ENCODE data around the gene ERN1. TPM values are rescaled to one million over a fixed set of nuclear protein-coding genes. Genes with fewer than 3 reads are reported as not detected.

ERN1 gene
- total RNA-seq, 4 donors from 2014 or later: 9.7 to 27.5 (median 13.8) TPM

GRCh38 chr17:64164596-64165285, 34.8 kb upstream of the ERN1 start:
- TF ChIP-seq CTCF (IDR thresholded peaks at IDR 0.05 in 4 of 5, conservative IDR thresholded peaks at IDR 0.05 in 1 of 5): no peak
- no peak for TF ChIP-seq POLR2A (IDR thresholded peaks at IDR 0.05)
- Histone ChIP-seq H3K4me3 (no peak overlapping the region), H3K9me3 (no peaks in the 10 kb centered on the region), H3K4me1 (peaks cover 29 to 58% of the 10 kb centered on the region in 2 donors), H3K27ac (peak overlapping the region in 2 of 4 donors; percentile 5 to 12), H3K36me3 (peaks cover 0 to 6% of the 10 kb centered on the region in 2 donors), H3K27me3 (no peaks in the 10 kb centered on the region)
- in situ Hi-C loops (cut with MboI; ENCODE audit: low sequenced_read_pairs in 4 of 4): no loop called here
- ATAC-seq (no peak), DNase-seq (no peak)
- intact Hi-C loops (cut with DNase I; ENCODE audit: low total_unique reads): no loop called here

GRCh38 chr17:64163468-64163867, 33.5 kb upstream of the ERN1 start:
- DNase-seq (no peak), ATAC-seq (no peak)
- in situ Hi-C loops (cut with MboI; ENCODE audit: low sequenced_read_pairs in 4 of 4): no loop called here
- TF ChIP-seq POLR2A (IDR thresholded peaks at IDR 0.05): no peak
- TF ChIP-seq CTCF (IDR thresholded peaks at IDR 0.05 in 4 of 5, conservative IDR thresholded peaks at IDR 0.05 in 1 of 5): no peak
- intact Hi-C loops (cut with DNase I; ENCODE audit: low total_unique reads): no loop called here
- Histone ChIP-seq H3K4me1 (peaks cover 36 to 60% of the 10 kb centered on the region in 2 donors), H3K27ac (peak overlapping the region in 3 of 4 donors; percentile 98 to 99 (median 98)), H3K4me3 (no peak overlapping the region), H3K27me3 (no peaks in the 10 kb centered on the region), H3K36me3 (peaks cover 0 to 6% of the 10 kb centered on the region in 2 donors), H3K9me3 (no peaks in the 10 kb centered on the region)

GRCh38 chr17:64162554-64162953, 32.6 kb upstream of the ERN1 start:
- DNase-seq (peak in 1 of 2 donors; percentile 54), ATAC-seq (peak; percentile 49 to 60)
- H3K36me3 ChIP-seq: peaks cover 0 to 6% of the 10 kb centered on the region in 2 donors
- H3K4me1 ChIP-seq: peaks cover 46 to 66% of the 10 kb centered on the region in 2 donors
- intact Hi-C loops (cut with DNase I; ENCODE audit: low total_unique reads) (no loop called here), in situ Hi-C loops (cut with MboI; ENCODE audit: low sequenced_read_pairs in 4 of 4) (no loop called here)
- H3K9me3 ChIP-seq: no peaks in the 10 kb centered on the region
- TF ChIP-seq POLR2A (IDR thresholded peaks at IDR 0.05) (no peak), CTCF (IDR thresholded peaks at IDR 0.05 in 4 of 5, conservative IDR thresholded peaks at IDR 0.05 in 1 of 5) (no peak)
- no peaks in the 10 kb centered on the region for H3K27me3 ChIP-seq
- no peak overlapping the region for H3K4me3 ChIP-seq
- peak overlapping the region; percentile 38 to 99 (median 98) for H3K27ac ChIP-seq

GRCh38 chr17:64161380-64162176, 31.6 kb upstream of the ERN1 start:
- no peak for ATAC-seq
- no peaks in the 10 kb centered on the region for H3K9me3 ChIP-seq
- H3K36me3 ChIP-seq: peaks cover 0 to 6% of the 10 kb centered on the region in 2 donors
- in situ Hi-C loops (cut with MboI; ENCODE audit: low sequenced_read_pairs in 4 of 4): no loop called here
- H3K4me1 ChIP-seq: peaks cover 55 to 72% of the 10 kb centered on the region in 2 donors
- no peak for DNase-seq
- peak overlapping the region; percentile 98 to 99 (median 98) for H3K27ac ChIP-seq
- intact Hi-C loops (cut with DNase I; ENCODE audit: low total_unique reads): no loop called here
- TF ChIP-seq CTCF (IDR thresholded peaks at IDR 0.05 in 4 of 5, conservative IDR thresholded peaks at IDR 0.05 in 1 of 5) (no peak), POLR2A (IDR thresholded peaks at IDR 0.05) (no peak)
- no peaks in the 10 kb centered on the region for H3K27me3 ChIP-seq
- H3K4me3 ChIP-seq: no peak overlapping the region

All from gastrocnemius medialis (tissue), 4 donors.